ENCODE measurements around the gene REXO5.
"Not testable (repeated sequence)": the region's sequence is repeated elsewhere in the genome, so short reads cannot be mapped to it uniquely, and the experiment has no call there.

The REXO5 gene

GRCh38 chr16:20851601-20852000 lies 45.3 kb downstream of the REXO5 start:
- no peak for DNase-seq

- DNase-seq, result no peak
Measured at GRCh38 chr16:20853143-20853542, 46.8 kb downstream of the REXO5 start.

GRCh38 chr16:20853981-20854620 lies 47.8 kb downstream of the REXO5 start:
- DNase-seq, result no peak

- no peak for DNase-seq
Measured at GRCh38 chr16:20854963-20855362, 48.6 kb downstream of the REXO5 start.

- DNase-seq, result no peak
Measured at GRCh38 chr16:20857281-20857680, 51.0 kb downstream of the REXO5 start.

GRCh38 chr16:20859229-20859628 lies 52.9 kb downstream of the REXO5 start:
- no peak for DNase-seq

- DNase-seq, result no peak
Measured at GRCh38 chr16:20859699-20860098, 53.4 kb downstream of the REXO5 start.

GRCh38 chr16:20860361-20860760 lies 54.0 kb downstream of the REXO5 start:
- DNase-seq, result no peak

GRCh38 chr16:20860995-20861394 lies 54.7 kb downstream of the REXO5 start:
- DNase-seq, result not testable (repeated sequence)

GRCh38 chr16:20862162-20862960 lies 56.0 kb downstream of the REXO5 start:
- DNase-seq, result no peak

GRCh38 chr16:20864376-20864775 lies 58.0 kb downstream of the REXO5 start:
- DNase-seq, result not testable (repeated sequence)

- DNase-seq, result no peak
Measured at GRCh38 chr16:20865420-20866131, 59.2 kb downstream of the REXO5 start.

GRCh38 chr16:20866145-20866772 lies 59.9 kb downstream of the REXO5 start:
- no peak for DNase-seq

GRCh38 chr16:20866801-20867200 lies 60.5 kb downstream of the REXO5 start:
- DNase-seq, result no peak

GRCh38 chr16:20867585-20867984 lies 61.3 kb downstream of the REXO5 start:
- DNase-seq, result no peak

- DNase-seq, result no peak
Measured at GRCh38 chr16:20868890-20869289, 62.6 kb downstream of the REXO5 start.

- DNase-seq, result no peak
Measured at GRCh38 chr16:20870122-20870820, 63.9 kb downstream of the REXO5 start.

- no peak for DNase-seq
Measured at GRCh38 chr16:20871258-20871657, 64.9 kb downstream of the REXO5 start.

- DNase-seq, result no peak
Measured at GRCh38 chr16:20871941-20872815, 65.9 kb downstream of the REXO5 start.

GRCh38 chr16:20873331-20873730 lies 67.0 kb downstream of the REXO5 start:
- no peak for DNase-seq

- no peak for DNase-seq
Measured at GRCh38 chr16:20874088-20874581, 67.8 kb downstream of the REXO5 start.

- no peak for DNase-seq
Measured at GRCh38 chr16:20875355-20875650, 69.0 kb downstream of the REXO5 start.

All from activated CD8-positive, alpha-beta memory T cell treated with anti-CD3 and anti-CD28 coated beads, Interleukin-2, amount 50 U/mL, for 4 hours (primary cell).